ENCODE data around the gene SIN3A. TPM values are rescaled to one million over a fixed set of nuclear protein-coding genes. Genes with fewer than 3 reads are reported as not detected.

SIN3A gene
- total and polyA plus RNA-seq, 9 of the 15 experiments (the other 6 are each of a cell fraction or from before 2014, with no cell fraction given): 11.1 to 70.3 (median 25.3) TPM

DNA sequence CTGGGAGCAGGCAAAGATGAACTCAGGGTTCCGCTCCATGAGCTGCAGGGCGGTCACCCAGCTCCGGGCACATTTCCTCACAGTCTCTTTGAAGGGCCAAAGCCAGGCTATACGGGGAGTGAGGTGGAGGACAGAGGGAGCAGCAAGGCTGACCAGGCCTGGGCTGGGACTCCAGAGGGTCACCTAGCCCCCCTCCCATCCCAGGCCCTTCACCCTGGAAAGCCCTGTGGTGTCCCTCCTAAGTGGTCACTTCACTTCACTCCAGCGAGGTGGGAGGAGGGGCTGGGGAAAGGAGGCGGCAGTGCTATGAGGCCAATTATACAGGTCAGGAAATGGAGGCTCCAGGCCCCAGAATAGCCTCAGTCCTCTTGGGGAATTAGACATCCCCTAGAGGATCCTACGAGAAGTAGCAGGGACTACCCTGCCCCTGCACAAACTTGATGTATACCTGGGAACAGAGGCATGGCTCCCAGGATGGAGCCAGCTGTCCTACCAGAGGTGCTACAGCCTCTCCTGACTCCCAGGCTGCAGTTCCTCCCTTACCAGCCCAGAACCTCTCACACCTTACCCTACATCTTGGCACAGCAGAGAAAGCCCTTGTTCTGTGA is 88.7 kb downstream of the SIN3A start (continued):
- no peak for TF ChIP-seq FOXP1 (CRISPR knock-in tag; IDR thresholded peaks at IDR 0.05)
- no peak for TF ChIP-seq CBX3 (IDR thresholded peaks at IDR 0.05; ENCODE audit: borderline replicate concordance in 1 of 2, low read length in 2 of 2)
- TF ChIP-seq ZNF444 (CRISPR knock-in tag; IDR thresholded peaks at IDR 0.05): no peak
- TF ChIP-seq, protein P1, sequence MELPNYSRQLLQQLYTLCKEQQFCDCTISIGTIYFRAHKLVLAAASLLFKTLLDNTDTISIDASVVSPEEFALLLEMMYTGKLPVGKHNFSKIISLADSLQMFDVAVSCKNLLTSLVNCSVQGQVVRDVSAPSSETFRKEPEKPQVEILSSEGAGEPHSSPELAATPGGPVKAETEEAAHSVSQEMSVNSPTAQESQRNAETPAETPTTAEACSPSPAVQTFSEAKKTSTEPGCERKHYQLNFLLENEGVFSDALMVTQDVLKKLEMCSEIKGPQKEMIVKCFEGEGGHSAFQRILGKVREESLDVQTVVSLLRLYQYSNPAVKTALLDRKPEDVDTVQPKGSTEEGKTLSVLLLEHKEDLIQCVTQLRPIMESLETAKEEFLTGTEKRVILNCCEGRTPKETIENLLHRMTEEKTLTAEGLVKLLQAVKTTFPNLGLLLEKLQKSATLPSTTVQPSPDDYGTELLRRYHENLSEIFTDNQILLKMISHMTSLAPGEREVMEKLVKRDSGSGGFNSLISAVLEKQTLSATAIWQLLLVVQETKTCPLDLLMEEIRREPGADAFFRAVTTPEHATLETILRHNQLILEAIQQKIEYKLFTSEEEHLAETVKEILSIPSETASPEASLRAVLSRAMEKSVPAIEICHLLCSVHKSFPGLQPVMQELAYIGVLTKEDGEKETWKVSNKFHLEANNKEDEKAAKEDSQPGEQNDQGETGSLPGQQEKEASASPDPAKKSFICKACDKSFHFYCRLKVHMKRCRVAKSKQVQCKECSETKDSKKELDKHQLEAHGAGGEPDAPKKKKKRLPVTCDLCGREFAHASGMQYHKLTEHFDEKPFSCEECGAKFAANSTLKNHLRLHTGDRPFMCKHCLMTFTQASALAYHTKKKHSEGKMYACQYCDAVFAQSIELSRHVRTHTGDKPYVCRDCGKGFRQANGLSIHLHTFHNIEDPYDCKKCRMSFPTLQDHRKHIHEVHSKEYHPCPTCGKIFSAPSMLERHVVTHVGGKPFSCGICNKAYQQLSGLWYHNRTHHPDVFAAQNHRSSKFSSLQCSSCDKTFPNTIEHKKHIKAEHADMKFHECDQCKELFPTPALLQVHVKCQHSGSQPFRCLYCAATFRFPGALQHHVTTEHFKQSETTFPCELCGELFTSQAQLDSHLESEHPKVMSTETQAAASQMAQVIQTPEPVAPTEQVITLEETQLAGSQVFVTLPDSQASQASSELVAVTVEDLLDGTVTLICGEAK (IDR thresholded peaks at IDR 0.05): no peak
- TF ChIP-seq, protein P1 (CRISPR knock-in tag; IDR thresholded peaks at IDR 0.05): no peak
- no peak for TF ChIP-seq ZNF282 (CRISPR knock-in tag; IDR thresholded peaks at IDR 0.05)
- no peak for TF ChIP-seq JUN (IDR thresholded peaks at IDR 0.05; ENCODE audit: borderline replicate concordance, low read depth, low read length)
- no peak for TF ChIP-seq JUN (CRISPR knock-in tag; IDR thresholded peaks at IDR 0.05; ENCODE audit: borderline replicate concordance)
- TF ChIP-seq, protein P2, sequence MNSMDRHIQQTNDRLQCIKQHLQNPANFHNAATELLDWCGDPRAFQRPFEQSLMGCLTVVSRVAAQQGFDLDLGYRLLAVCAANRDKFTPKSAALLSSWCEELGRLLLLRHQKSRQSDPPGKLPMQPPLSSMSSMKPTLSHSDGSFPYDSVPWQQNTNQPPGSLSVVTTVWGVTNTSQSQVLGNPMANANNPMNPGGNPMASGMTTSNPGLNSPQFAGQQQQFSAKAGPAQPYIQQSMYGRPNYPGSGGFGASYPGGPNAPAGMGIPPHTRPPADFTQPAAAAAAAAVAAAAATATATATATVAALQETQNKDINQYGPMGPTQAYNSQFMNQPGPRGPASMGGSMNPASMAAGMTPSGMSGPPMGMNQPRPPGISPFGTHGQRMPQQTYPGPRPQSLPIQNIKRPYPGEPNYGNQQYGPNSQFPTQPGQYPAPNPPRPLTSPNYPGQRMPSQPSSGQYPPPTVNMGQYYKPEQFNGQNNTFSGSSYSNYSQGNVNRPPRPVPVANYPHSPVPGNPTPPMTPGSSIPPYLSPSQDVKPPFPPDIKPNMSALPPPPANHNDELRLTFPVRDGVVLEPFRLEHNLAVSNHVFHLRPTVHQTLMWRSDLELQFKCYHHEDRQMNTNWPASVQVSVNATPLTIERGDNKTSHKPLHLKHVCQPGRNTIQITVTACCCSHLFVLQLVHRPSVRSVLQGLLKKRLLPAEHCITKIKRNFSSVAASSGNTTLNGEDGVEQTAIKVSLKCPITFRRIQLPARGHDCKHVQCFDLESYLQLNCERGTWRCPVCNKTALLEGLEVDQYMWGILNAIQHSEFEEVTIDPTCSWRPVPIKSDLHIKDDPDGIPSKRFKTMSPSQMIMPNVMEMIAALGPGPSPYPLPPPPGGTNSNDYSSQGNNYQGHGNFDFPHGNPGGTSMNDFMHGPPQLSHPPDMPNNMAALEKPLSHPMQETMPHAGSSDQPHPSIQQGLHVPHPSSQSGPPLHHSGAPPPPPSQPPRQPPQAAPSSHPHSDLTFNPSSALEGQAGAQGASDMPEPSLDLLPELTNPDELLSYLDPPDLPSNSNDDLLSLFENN (IDR thresholded peaks at IDR 0.05; ENCODE audit: low read depth in 2 of 2, low read length in 2 of 2): no peak
- TF ChIP-seq SUPT5H (IDR thresholded peaks at IDR 0.05): no peak
- TF ChIP-seq MYBL2 (IDR thresholded peaks at IDR 0.05; ENCODE audit: low read depth): no peak
- TF ChIP-seq MYBL2 (CRISPR knock-in tag; IDR thresholded peaks at IDR 0.05; ENCODE audit: borderline replicate concordance): no peak
- no peak for TF ChIP-seq MCM7 (IDR thresholded peaks at IDR 0.05)
- no peak for TF ChIP-seq HIVEP1 (CRISPR knock-in tag; IDR thresholded peaks at IDR 0.05)

All from K562 (cell line).